IMR-90 (cell line): ENCODE results near the gene KL. TPM values are rescaled to one million over a fixed set of nuclear protein-coding genes. Genes with fewer than 3 reads are reported as not detected.

ENCODE experiments used
- ATAC-seq: fragments of 200-7000 bp; cut with Tn5 transposase; 2 replicates; pipeline ENCODE4 v1.9.1; 2020; ENCODE audit warnings: low read depth, mild to moderate bottlenecking, moderate library complexity
- BruUV-seq: library from RNA; stranded (reverse); fragments of 400-500 nt; replicated peaks from 2 replicates; lab custom pipeline; 2021; lab: Mats Ljungman, UMichigan
- CTCF ChIA-PET: fragments of 300-600 bp; formaldehyde crosslinking; extraction: SDS; loops from one replicate; lab custom pipeline; 2021; ENCODE audit warnings: antibody characterized with exemption; lab: Yijun Ruan, JAX
- POLR2A ChIA-PET: fragments of 300-600 bp; sonication (Branson Sonifier 250); formaldehyde crosslinking; loops from one replicate; lab custom pipeline; 2022; ENCODE audit warnings: antibody characterized with exemption; ENCODE audit not compliant: unreplicated experiment; lab: Charles Lee
- DNase-seq: peaks from one replicate; pipeline ENCODE4 v3.0.0; 2013
- H2AFZ ChIP-seq: replicated peaks from 2 replicates; pipeline ENCODE3; 2013; ENCODE audit warnings: low read length, mild to moderate bottlenecking; ENCODE audit not compliant: poor library complexity
- H2AK5ac ChIP-seq: 2 replicates; pipeline ENCODE4 v1.6.1; 2013; ENCODE audit warnings: low read depth, low read length, inconsistent platforms
- H2AK9ac ChIP-seq: replicated peaks from 2 replicates; pipeline ENCODE3; 2013; ENCODE audit warnings: mild to moderate bottlenecking, low read depth, low read length, moderate library complexity; ENCODE audit not compliant: poor library complexity
- H2BK120ac ChIP-seq: 2 replicates; pipeline ENCODE4 v1.6.1; 2013; ENCODE audit warnings: low read depth, low read length, inconsistent platforms
- H2BK15ac ChIP-seq: 3 replicates; pipeline ENCODE4 v1.6.1; 2013; ENCODE audit warnings: low read depth, low read length, inconsistent platforms
- H2BK20ac ChIP-seq: 2 replicates; pipeline ENCODE4 v1.6.1; 2013; ENCODE audit warnings: low read depth, mild to moderate bottlenecking, inconsistent platforms, low read length, moderate library complexity
- H2BK5ac ChIP-seq: 2 replicates; pipeline ENCODE4 v1.6.1; 2013; ENCODE audit warnings: mild to moderate bottlenecking, low read depth, low read length, inconsistent platforms; ENCODE audit not compliant: poor library complexity, severe bottlenecking
- H3K14ac ChIP-seq: replicated peaks from 2 replicates; pipeline ENCODE4 v1.6.1; 2013; ENCODE audit warnings: low read depth, low read length, inconsistent platforms
- H3K18ac ChIP-seq: 2 replicates; pipeline ENCODE4 v1.6.1; 2013; ENCODE audit warnings: low read depth, low read length, control low read depth
- H3K23ac ChIP-seq: 2 replicates; pipeline ENCODE4 v1.6.1; 2013; ENCODE audit warnings: low read depth, low read length, inconsistent platforms
- H3K27ac ChIP-seq: 2 replicates; pipeline ENCODE4 v1.5.1; 2013; ENCODE audit warnings: mild to moderate bottlenecking, control low read depth, low read length; ENCODE audit not compliant: insufficient read depth
- H3K27me3 ChIP-seq: 2 replicates; pipeline ENCODE4 v1.6.1; 2013; ENCODE audit warnings: low read length; ENCODE audit not compliant: control insufficient read depth, insufficient read depth
- H3K36me3 ChIP-seq: 2 replicates; pipeline ENCODE4 v1.6.1; 2013; ENCODE audit warnings: low read length, mixed read lengths; ENCODE audit not compliant: control insufficient read depth, insufficient read depth
- H3K4ac ChIP-seq: 2 replicates; pipeline ENCODE4 v1.6.1; 2013; ENCODE audit warnings: low read depth, low read length, inconsistent platforms
- H3K4me1 ChIP-seq: 2 replicates; pipeline ENCODE4 v1.6.1; 2013; ENCODE audit warnings: low read length, mixed read lengths; ENCODE audit not compliant: control insufficient read depth, insufficient read depth
- H3K4me2 ChIP-seq: 2 replicates; pipeline ENCODE4 v1.6.1; 2013; ENCODE audit warnings: low read depth, mild to moderate bottlenecking, control low read depth, low read length, moderate library complexity
- H3K4me3 ChIP-seq: 2 replicates; pipeline ENCODE4 v1.5.1; 2013; ENCODE audit warnings: low read depth, mild to moderate bottlenecking, control low read depth, low read length, moderate library complexity; ENCODE audit not compliant: insufficient read depth
- H3K56ac ChIP-seq: 2 replicates; pipeline ENCODE4 v1.6.1; 2013; ENCODE audit warnings: low read length, inconsistent platforms; ENCODE audit not compliant: insufficient read depth; ENCODE audit errors: extremely low read depth
- H3K79me1 ChIP-seq, 2 experiments: 2 replicates each; pipeline ENCODE4 v1.6.1; 2013; ENCODE audit warnings: low read length in 2 of 2, inconsistent platforms in 1 of 2, low read depth in 1 of 2
- H3K9ac ChIP-seq: 2 replicates; pipeline ENCODE4 v1.6.1; 2013; ENCODE audit warnings: low read depth, low read length, control low read depth
- H3K9me1 ChIP-seq: 2 replicates; pipeline ENCODE4 v1.6.1; 2013; ENCODE audit warnings: low read length, inconsistent platforms; ENCODE audit not compliant: insufficient read depth
- H3K9me3 ChIP-seq: 2 replicates; pipeline ENCODE4 v1.6.1; 2013; ENCODE audit warnings: low read length; ENCODE audit not compliant: control insufficient read depth, insufficient read depth
- H4K20me1 ChIP-seq: 2 replicates; pipeline ENCODE4 v1.6.1; 2013; ENCODE audit warnings: low read length, inconsistent platforms; ENCODE audit not compliant: insufficient read depth
- H4K5ac ChIP-seq: 2 replicates; pipeline ENCODE4 v1.6.1; 2013; ENCODE audit warnings: mild to moderate bottlenecking, low read depth, low read length, control low read depth
- H4K8ac ChIP-seq, 2 experiments: 2 replicates each; pipeline ENCODE4 v1.6.1; 2013; ENCODE audit warnings: low read depth in 2 of 2, low read length in 2 of 2, control low read depth in 1 of 2, inconsistent platforms in 1 of 2
- H4K91ac ChIP-seq: 2 replicates; pipeline ENCODE4 v1.6.1; 2013; ENCODE audit warnings: low read depth, low read length, inconsistent platforms; ENCODE audit not compliant: insufficient read depth
- BHLHE40 ChIP-seq: fragments of 150-350 bp; IDR thresholded peaks from 2 replicates; pipeline ENCODE4 v1.6.1; 2016; ENCODE audit warnings: mild to moderate bottlenecking, low read depth, low read length
- CEBPB ChIP-seq: IDR thresholded peaks from 2 replicates; pipeline ENCODE4 v1.6.1; 2012; ENCODE audit warnings: low read depth, low read length, improper control_type of control experiment
- CHD1 ChIP-seq: IDR thresholded peaks from 2 replicates; pipeline ENCODE4 v1.6.1; 2012; ENCODE audit warnings: low read depth, low read length, improper control_type of control experiment
- FOS ChIP-seq: fragments of 150-350 bp; IDR thresholded peaks from 2 replicates; pipeline ENCODE4 v1.6.1; 2016; ENCODE audit warnings: low read depth, low read length
- MAFK ChIP-seq: IDR thresholded peaks from 2 replicates; pipeline ENCODE4 v1.6.1; 2012; ENCODE audit warnings: low read depth, low read length, improper control_type of control experiment
- MAZ ChIP-seq: IDR thresholded peaks from 2 replicates; pipeline ENCODE4 v1.6.1; 2012; ENCODE audit warnings: low read depth, mild to moderate bottlenecking, low read length, improper control_type of control experiment, moderate library complexity, borderline replicate concordance
- MXI1 ChIP-seq: IDR thresholded peaks from 2 replicates; pipeline ENCODE4 v1.6.1; 2012; ENCODE audit warnings: low read depth, mild to moderate bottlenecking, low read length, moderate library complexity, borderline replicate concordance
- NFE2L2 ChIP-seq: fragments of 150-350 bp; IDR thresholded peaks from 2 replicates; pipeline ENCODE4 v1.6.1; 2016; ENCODE audit warnings: low read depth, mild to moderate bottlenecking, low read length
- POLR2A ChIP-seq: IDR thresholded peaks from 2 replicates; pipeline ENCODE4 v1.6.1; 2012; ENCODE audit warnings: mild to moderate bottlenecking, low read depth, low read length
- RAD21 ChIP-seq: IDR thresholded peaks from 2 replicates; pipeline ENCODE4 v1.6.1; 2012; ENCODE audit warnings: low read length, improper control_type of control experiment
- RCOR1 ChIP-seq: IDR thresholded peaks from 2 replicates; pipeline ENCODE4 v1.6.1; 2012; ENCODE audit warnings: mild to moderate bottlenecking, low read length, improper control_type of control experiment; ENCODE audit not compliant: insufficient replicate concordance
- RFX5 ChIP-seq: IDR thresholded peaks from 2 replicates; pipeline ENCODE4 v1.8.0; 2012; ENCODE audit warnings: low read depth, mild to moderate bottlenecking, low read length, moderate library complexity
- SMC3 ChIP-seq: fragments of 150-350 bp; IDR thresholded peaks from 2 replicates; pipeline ENCODE4 v1.6.1; 2016; ENCODE audit warnings: low read depth, mild to moderate bottlenecking, antibody characterized with exemption, low read length, moderate library complexity
- USF2 ChIP-seq: fragments of 150-350 bp; IDR thresholded peaks from 2 replicates; pipeline ENCODE4 v1.6.1; 2017; ENCODE audit warnings: mild to moderate bottlenecking, antibody characterized with exemption, low read length, low read depth
- WGBS, 2 experiments: methylation state at CpG; one replicate each; pipeline versions ENCODE4 v1.1.5 to v1.1.7; 2013; ENCODE audit warnings: missing lambda C conversion rate in 2 of 2; ENCODE audit not compliant: insufficient read length in 1 of 2; ENCODE audit errors: extremely low coverage in 2 of 2; 5-methylcytosine and 5-hydroxymethylcytosine counted together
- dilution Hi-C: fragments of 300-500 bp; cut with HindIII; formaldehyde crosslinking; loops from one replicate; pipeline ENCODE4 v1.14.3; 2018; ENCODE audit warnings: low sequenced_read_pairs; ENCODE audit not compliant: unreplicated experiment
- in situ Hi-C: fragments of 300-500 bp; cut with MboI; formaldehyde crosslinking; loops from 3 replicates; pipeline ENCODE4 v1.14.3; 2019; ENCODE audit warnings: low sequenced_read_pairs, inconsistent platforms, mixed read lengths
- intact Hi-C: fragments of 100-400 bp; cut with micrococcal nuclease; formaldehyde crosslinking; loops from 2 replicates; pipeline ENCODE4 v1.10.0; 2022
- polyA plus RNA-seq, 3 experiments: library from polyadenylated mRNA; depleted of rRNA; stranded (reverse); fragments of >200 nt; gene quantifications; 2 replicates each; pipeline ENCODE4 v1.2.3, GENCODE V29; 2012; ENCODE audit warnings: low replicate concordance in 1 of 3
- total RNA-seq: library from RNA; depleted of rRNA; stranded (reverse); fragments of >200 nt; gene quantifications from 2 replicates; pipeline ENCODE4 v1.2.3, GENCODE V29; 2012
- TF ChIP-seq, protein P1 (sequence below): fragments of 150-350 bp; IDR thresholded peaks from 2 replicates; pipeline ENCODE4 v1.6.1; 2016; ENCODE audit warnings: low read depth, mild to moderate bottlenecking, low read length, moderate library complexity, borderline replicate concordance
- TF ChIP-seq, protein P2 (sequence below): conservative IDR thresholded peaks from 2 replicates; pipeline ENCODE4 v1.5.1; 2012; ENCODE audit warnings: mild to moderate bottlenecking, low read depth, low read length, improper control_type of control experiment

The KL gene
- total and polyA plus RNA-seq, 2 of the 4 experiments (the other 2 are of a cell fraction), result not detected

GRCh38 chr13:33114146-33114545 lies 97.9 kb downstream of the KL start:
- Histone ChIP-seq H3K56ac (no peak overlapping the region), H4K8ac (no peak overlapping the region), H2BK15ac (no peak overlapping the region), H2BK120ac (no peak overlapping the region), H3K14ac (no peak overlapping the region), H2AK5ac (no peak overlapping the region), H3K27ac (no peak overlapping the region), H2AFZ (no peak overlapping the region), H3K27me3 (no peaks in the 10 kb centered on the region), H3K4me3 (no peak overlapping the region), H2BK20ac (no peak overlapping the region), H4K20me1 (no peaks in the 10 kb centered on the region), H3K36me3 (peaks cover 57% of the 10 kb centered on the region), H3K18ac (no peak overlapping the region), H3K4me2 (no peak overlapping the region), H3K23ac (peak overlapping the region; percentile 5; the same call in 1 of the 2 replicates), H2BK5ac (no peak overlapping the region), H3K9me1 (peaks cover 44% of the 10 kb centered on the region), H4K91ac (no peak overlapping the region), H4K5ac (no peak overlapping the region), H3K9ac (no peak overlapping the region), H2AK9ac (peak overlapping the region; percentile 37), H3K79me1 (peaks cover 44 to 68% of the 10 kb centered on the region in 2 experiments), H3K4ac (no peak overlapping the region), H3K4me1 (peaks cover 35% of the 10 kb centered on the region), H3K9me3 (no peaks in the 10 kb centered on the region)
- DNase-seq (peak; percentile 30), ATAC-seq (peak; percentile 9; the same call in 1 of the 2 replicates)
- in situ Hi-C loops, result no loop called here
- intact Hi-C loops, result loop anchor here (5.0 kb wide), 1 partner anchor 527 kb away; the partner anchor contains the start of gene PDS5B
- ChIA-PET CTCF (interaction anchor here (0.6 kb wide), 1 partner anchor 357 kb away, joined by 8 read pairs; no protein-coding TSS in a partner anchor), POLR2A (no interaction called here)
- dilution Hi-C loops, result no loop called here
- WGBS, 2 experiments, result no CpG with 5 or more reads among the region's 5 CpGs
- no TSS peak for BruUV-seq
- TF ChIP-seq USF2 (no peak), FOS (no peak), POLR2A (no peak), MAZ (no peak), NFE2L2 (no peak), RCOR1 (no peak), RAD21 (no peak), BHLHE40 (no peak), MXI1 (no peak), RFX5 (no peak), MAFK (no peak), CEBPB (no peak), SMC3 (no peak), CHD1 (no peak)
- TF ChIP-seq, protein P1, sequence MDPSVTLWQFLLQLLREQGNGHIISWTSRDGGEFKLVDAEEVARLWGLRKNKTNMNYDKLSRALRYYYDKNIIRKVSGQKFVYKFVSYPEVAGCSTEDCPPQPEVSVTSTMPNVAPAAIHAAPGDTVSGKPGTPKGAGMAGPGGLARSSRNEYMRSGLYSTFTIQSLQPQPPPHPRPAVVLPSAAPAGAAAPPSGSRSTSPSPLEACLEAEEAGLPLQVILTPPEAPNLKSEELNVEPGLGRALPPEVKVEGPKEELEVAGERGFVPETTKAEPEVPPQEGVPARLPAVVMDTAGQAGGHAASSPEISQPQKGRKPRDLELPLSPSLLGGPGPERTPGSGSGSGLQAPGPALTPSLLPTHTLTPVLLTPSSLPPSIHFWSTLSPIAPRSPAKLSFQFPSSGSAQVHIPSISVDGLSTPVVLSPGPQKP, result no peak
- TF ChIP-seq, protein P2, sequence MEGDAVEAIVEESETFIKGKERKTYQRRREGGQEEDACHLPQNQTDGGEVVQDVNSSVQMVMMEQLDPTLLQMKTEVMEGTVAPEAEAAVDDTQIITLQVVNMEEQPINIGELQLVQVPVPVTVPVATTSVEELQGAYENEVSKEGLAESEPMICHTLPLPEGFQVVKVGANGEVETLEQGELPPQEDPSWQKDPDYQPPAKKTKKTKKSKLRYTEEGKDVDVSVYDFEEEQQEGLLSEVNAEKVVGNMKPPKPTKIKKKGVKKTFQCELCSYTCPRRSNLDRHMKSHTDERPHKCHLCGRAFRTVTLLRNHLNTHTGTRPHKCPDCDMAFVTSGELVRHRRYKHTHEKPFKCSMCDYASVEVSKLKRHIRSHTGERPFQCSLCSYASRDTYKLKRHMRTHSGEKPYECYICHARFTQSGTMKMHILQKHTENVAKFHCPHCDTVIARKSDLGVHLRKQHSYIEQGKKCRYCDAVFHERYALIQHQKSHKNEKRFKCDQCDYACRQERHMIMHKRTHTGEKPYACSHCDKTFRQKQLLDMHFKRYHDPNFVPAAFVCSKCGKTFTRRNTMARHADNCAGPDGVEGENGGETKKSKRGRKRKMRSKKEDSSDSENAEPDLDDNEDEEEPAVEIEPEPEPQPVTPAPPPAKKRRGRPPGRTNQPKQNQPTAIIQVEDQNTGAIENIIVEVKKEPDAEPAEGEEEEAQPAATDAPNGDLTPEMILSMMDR, result no peak
